A549 (cell line): Measurements from ENCODE around the gene KRT3. TPM values are rescaled to one million over a fixed set of nuclear protein-coding genes. Genes with fewer than 3 reads are reported as not detected.

Experiments used
- ATAC-seq, 2 experiments: fragments of 200-7000 bp in 1 of 2; fragments of >200 bp in 1 of 2; cut with Nextera tagmentation in 1 of 2; cut with Tn5 transposase in 1 of 2; 3 replicates each; pipeline versions ENCODE4 v1.8.0 to v1.9.1; 2018 to 2020; ENCODE audit warnings: mild to moderate bottlenecking in 1 of 2, moderate library complexity in 1 of 2
- CTCF ChIA-PET: fragments of 300-600 bp; sonication (Branson Sonifier 250); formaldehyde crosslinking; extraction: SDS; loops from one replicate; lab custom pipeline; 2021; ENCODE audit warnings: antibody characterized with exemption, inconsistent platforms; lab: Yijun Ruan, JAX
- POLR2A ChIA-PET: fragments of 350-600 bp; formaldehyde crosslinking; extraction: SDS; loops from one replicate; lab custom pipeline; 2021; ENCODE audit warnings: antibody characterized with exemption, inconsistent platforms; lab: Yijun Ruan, JAX
- DNase-seq, 2 experiments: peaks; one replicate each; pipeline versions ENCODE4 v3.0.0 to v3.0.0-alpha.2; 2011 to 2016; ENCODE audit warnings: low read depth in 1 of 2, low spot score in 1 of 2
- FAIRE-seq: peaks from 2 replicates; lab custom pipeline; 2011; peaks lifted over from hg19 to GRCh38; lab: Jason Lieb, UNC
- H3K27ac ChIP-seq, 2 experiments: fragments of >200 bp; sonication (Bioruptor Twin); formaldehyde crosslinking; 3 replicates each; pipeline ENCODE4 v1.5.1; 2016 to 2017
- H3K4me1 ChIP-seq: fragments of >200 bp; sonication (Bioruptor Twin); formaldehyde crosslinking; 3 replicates; pipeline ENCODE4 v1.6.1; 2016
- H3K4me2 ChIP-seq: fragments of >200 bp; sonication (Bioruptor Twin); formaldehyde crosslinking; 3 replicates; pipeline ENCODE4 v1.6.1; 2016
- H3K4me3 ChIP-seq: fragments of >200 bp; sonication (Bioruptor Twin); formaldehyde crosslinking; 3 replicates; pipeline ENCODE4 v1.5.1; 2016
- H3K9me3 ChIP-seq: fragments of >200 bp; sonication (Bioruptor Twin); formaldehyde crosslinking; 3 replicates; pipeline ENCODE4 v1.6.1; 2016
- CBX2 ChIP-seq: fragments of 200-600 bp; sonication (generic); IDR thresholded peaks from 2 replicates; pipeline ENCODE4 v1.6.1; 2016; ENCODE audit warnings: low read depth, mild to moderate bottlenecking, borderline replicate concordance
- CHD2 ChIP-seq: fragments of 150-350 bp; IDR thresholded peaks from 2 replicates; pipeline ENCODE4 v1.6.1; 2014; ENCODE audit warnings: low read length; ENCODE audit not compliant: partially characterized antibody
- EHF ChIP-seq: fragments of 250-450 bp; sonication (Bioruptor Pico); IDR thresholded peaks from 2 replicates; pipeline ENCODE4 v1.5.0; 2020; ENCODE audit warnings: mild to moderate bottlenecking
- EHMT2 ChIP-seq: fragments of 200-600 bp; sonication (generic); IDR thresholded peaks from 2 replicates; pipeline ENCODE4 v1.6.1; 2016; ENCODE audit warnings: antibody characterized with exemption, low read depth, mild to moderate bottlenecking, moderate library complexity
- ESRRA ChIP-seq: fragments of 150-350 bp; IDR thresholded peaks from 2 replicates; pipeline ENCODE4 v1.6.1; 2014; ENCODE audit warnings: mild to moderate bottlenecking, low read length, borderline replicate concordance
- FOSL2 ChIP-seq, 2 experiments: fragments of 450-650 bp in 1 of 2; fragments of >200 bp in 1 of 2; sonication (Bioruptor Twin) in 1 of 2; formaldehyde crosslinking; IDR thresholded peaks; 2 replicates each; pipeline versions ENCODE4 v1.5.0 to v1.6.1; 2016 to 2020; ENCODE audit warnings: mild to moderate bottlenecking in 1 of 2, moderate library complexity in 1 of 2
- GATA3 ChIP-seq: IDR thresholded peaks from 2 replicates; pipeline ENCODE4 v1.6.1; 2012; ENCODE audit warnings: borderline replicate concordance
- HOXB5 ChIP-seq: fragments of 250-450 bp; sonication (Bioruptor Pico); IDR thresholded peaks from 2 replicates; pipeline ENCODE4 v1.5.0; 2020; ENCODE audit warnings: mild to moderate bottlenecking, moderate library complexity
- JUNB ChIP-seq: fragments of >200 bp; sonication (Bioruptor Twin); formaldehyde crosslinking; IDR thresholded peaks from 2 replicates; pipeline ENCODE4 v1.6.1; 2016
- KDM1A ChIP-seq: fragments of 200-600 bp; sonication (generic); IDR thresholded peaks from 2 replicates; pipeline ENCODE4 v1.6.1; 2016; ENCODE audit warnings: low read depth, mild to moderate bottlenecking
- MAX ChIP-seq: IDR thresholded peaks from 2 replicates; pipeline ENCODE4 v1.6.1; 2012
- NFE2L2 ChIP-seq: fragments of 150-350 bp; conservative IDR thresholded peaks from 2 replicates; pipeline ENCODE4 v1.6.1; 2014; ENCODE audit warnings: low read length
- POLR2AphosphoS2 ChIP-seq: conservative IDR thresholded peaks from 2 replicates; pipeline ENCODE4 v1.6.1; 2012; ENCODE audit warnings: low read length, improper control_type of control experiment, inconsistent platforms
- RCOR1 ChIP-seq: fragments of 150-350 bp; IDR thresholded peaks from 2 replicates; pipeline ENCODE4 v1.6.1; 2014; ENCODE audit warnings: antibody characterized with exemption, low read length, low read depth
- RFX5 ChIP-seq: fragments of 450-650 bp; IDR thresholded peaks from 2 replicates; pipeline ENCODE4 v1.7.1; 2014; ENCODE audit warnings: antibody characterized with exemption, mild to moderate bottlenecking, moderate library complexity
- TP53 ChIP-seq: fragments of 250-450 bp; sonication (Bioruptor Pico); IDR thresholded peaks from 2 replicates; pipeline ENCODE4 v1.5.0; 2021; ENCODE audit warnings: mild to moderate bottlenecking, moderate library complexity
- ZNF302 ChIP-seq: fragments of 250-450 bp; sonication (Bioruptor Pico); IDR thresholded peaks from 2 replicates; pipeline ENCODE4 v1.9.0; 2021; ENCODE audit warnings: inconsistent platforms, mild to moderate bottlenecking, moderate library complexity
- ZSCAN20 ChIP-seq: fragments of 250-450 bp; sonication (Bioruptor Pico); IDR thresholded peaks from 2 replicates; pipeline ENCODE4 v1.8.0; 2022; ENCODE audit warnings: mild to moderate bottlenecking, moderate library complexity
- WGBS: methylation state at CpG from one replicate; pipeline ENCODE4 v1.1.6; 2017; ENCODE audit errors: missing lambda C conversion rate; 5-methylcytosine and 5-hydroxymethylcytosine counted together
- polyA plus RNA-seq, 4 experiments: library from polyadenylated mRNA; depleted of rRNA in 3 of 4; stranded (reverse); fragments of >200 nt; fragmentation: RNase III in 1 of 4; extraction: RNeasy Plus Mini Kit Qiagen cat#74134 plus additional on column Dnase treatment in 1 of 4; gene quantifications; 2 replicates in 3 of 4; 3 replicates in 1 of 4; pipeline ENCODE4 v1.2.3, GENCODE V29; 2011 to 2017
- TF ChIP-seq, protein P1 (sequence below): fragments of 250-450 bp; sonication (Bioruptor Pico); IDR thresholded peaks from 2 replicates; pipeline ENCODE4 v1.5.0; 2020; ENCODE audit warnings: low read depth, mild to moderate bottlenecking, moderate library complexity
- TF ChIP-seq, protein P2 (sequence below): fragments of 150-350 bp; IDR thresholded peaks from 2 replicates; pipeline ENCODE4 v1.6.1; 2014; ENCODE audit warnings: low read depth, mild to moderate bottlenecking, low read length
- TF ChIP-seq, protein P3 (sequence below): IDR thresholded peaks from 2 replicates; pipeline ENCODE4 v1.6.1; 2012
- TF ChIP-seq, protein P4 (sequence below): fragments of 250-450 bp; sonication (Bioruptor Pico); IDR thresholded peaks from 2 replicates; pipeline ENCODE4 v1.5.0; 2021; ENCODE audit warnings: mild to moderate bottlenecking, moderate library complexity, borderline replicate concordance

KRT3 gene
- polyA plus RNA-seq, 2 of the 4 experiments (the other 2 are of a cell fraction): 0.04 to 0.06 TPM

DNA sequence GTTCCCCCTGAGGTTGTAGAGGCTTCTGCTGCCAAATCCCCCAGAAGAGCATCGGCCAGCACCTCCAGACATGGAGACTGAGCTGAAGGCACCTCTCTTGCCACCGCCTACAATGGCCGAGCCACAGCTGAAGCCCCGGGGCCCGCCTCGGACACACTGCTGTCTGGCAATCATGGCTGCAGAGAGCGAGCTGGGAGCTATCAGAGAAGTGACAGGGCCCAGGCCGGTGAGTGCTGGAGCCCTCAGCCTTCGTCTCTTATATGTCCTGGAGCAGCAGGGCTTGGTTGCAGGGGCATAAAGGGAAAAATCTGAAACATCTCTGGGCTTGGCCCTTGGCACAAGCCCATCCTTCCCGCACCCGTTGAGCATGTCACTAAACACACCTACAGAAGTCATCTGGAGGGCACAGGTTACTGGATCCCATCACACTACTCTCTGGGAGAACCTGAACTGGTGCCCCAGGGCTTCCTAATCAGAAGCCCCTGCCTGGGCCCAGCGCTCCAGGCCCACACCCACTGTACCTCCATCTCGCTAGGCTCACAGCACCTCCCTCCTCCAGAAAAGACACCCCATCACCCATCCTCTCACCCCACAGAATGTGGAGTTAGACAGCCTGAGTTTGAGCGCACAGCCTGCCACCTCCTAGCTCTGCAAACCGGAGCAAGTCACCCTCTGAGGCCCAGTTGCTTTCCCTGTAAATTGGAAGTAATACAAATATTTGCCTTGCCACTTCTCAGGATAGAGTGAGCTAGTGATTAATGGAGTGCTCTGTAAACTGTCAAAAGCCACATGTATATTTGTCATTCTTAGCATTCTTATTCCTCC, 18.2 kb upstream of the KRT3 start, which contains the start of gene KRT4:
TSS of gene KRT4 (minus strand) at position 232 of the 825 bp plus-strand sequence. CDS start at position 174, 58 bp downstream.
- peak; percentile 32 to 82; a peak in 5 of 6 replicates for ATAC-seq
- peak within 1 kb of the TSS in 1 of 2 experiments; percentile 28; a peak in 2 of 6 replicates for H3K27ac ChIP-seq
- TF ChIP-seq FOSL2 (IDR thresholded peaks at IDR 0.05) (no peak), FOSL2 (CRISPR knock-in tag; IDR thresholded peaks at IDR 0.05) (no peak), TP53 (CRISPR knock-in tag) (no peak), ZNF302 (no peak), HOXB5 (CRISPR knock-in tag) (peak; percentile 84), ZSCAN20 (no peak), POLR2AphosphoS2 (no peak), JUNB (no peak), RFX5 (no peak), GATA3 (peak; percentile 65), EHF (no peak), MAX (peak; percentile 52; the same call in 1 of the 2 replicates), EHMT2 (no peak), ESRRA (no peak), CHD2 (no peak), RCOR1 (no peak), CBX2 (no peak), NFE2L2 (no peak), KDM1A (no peak)
- TF ChIP-seq, protein P1, sequence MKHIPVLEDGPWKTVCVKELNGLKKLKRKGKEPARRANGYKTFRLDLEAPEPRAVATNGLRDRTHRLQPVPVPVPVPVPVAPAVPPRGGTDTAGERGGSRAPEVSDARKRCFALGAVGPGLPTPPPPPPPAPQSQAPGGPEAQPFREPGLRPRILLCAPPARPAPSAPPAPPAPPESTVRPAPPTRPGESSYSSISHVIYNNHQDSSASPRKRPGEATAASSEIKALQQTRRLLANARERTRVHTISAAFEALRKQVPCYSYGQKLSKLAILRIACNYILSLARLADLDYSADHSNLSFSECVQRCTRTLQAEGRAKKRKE (CRISPR knock-in tag): no peak
- TF ChIP-seq, protein P2, sequence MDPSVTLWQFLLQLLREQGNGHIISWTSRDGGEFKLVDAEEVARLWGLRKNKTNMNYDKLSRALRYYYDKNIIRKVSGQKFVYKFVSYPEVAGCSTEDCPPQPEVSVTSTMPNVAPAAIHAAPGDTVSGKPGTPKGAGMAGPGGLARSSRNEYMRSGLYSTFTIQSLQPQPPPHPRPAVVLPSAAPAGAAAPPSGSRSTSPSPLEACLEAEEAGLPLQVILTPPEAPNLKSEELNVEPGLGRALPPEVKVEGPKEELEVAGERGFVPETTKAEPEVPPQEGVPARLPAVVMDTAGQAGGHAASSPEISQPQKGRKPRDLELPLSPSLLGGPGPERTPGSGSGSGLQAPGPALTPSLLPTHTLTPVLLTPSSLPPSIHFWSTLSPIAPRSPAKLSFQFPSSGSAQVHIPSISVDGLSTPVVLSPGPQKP: no peak
- TF ChIP-seq, protein P3, sequence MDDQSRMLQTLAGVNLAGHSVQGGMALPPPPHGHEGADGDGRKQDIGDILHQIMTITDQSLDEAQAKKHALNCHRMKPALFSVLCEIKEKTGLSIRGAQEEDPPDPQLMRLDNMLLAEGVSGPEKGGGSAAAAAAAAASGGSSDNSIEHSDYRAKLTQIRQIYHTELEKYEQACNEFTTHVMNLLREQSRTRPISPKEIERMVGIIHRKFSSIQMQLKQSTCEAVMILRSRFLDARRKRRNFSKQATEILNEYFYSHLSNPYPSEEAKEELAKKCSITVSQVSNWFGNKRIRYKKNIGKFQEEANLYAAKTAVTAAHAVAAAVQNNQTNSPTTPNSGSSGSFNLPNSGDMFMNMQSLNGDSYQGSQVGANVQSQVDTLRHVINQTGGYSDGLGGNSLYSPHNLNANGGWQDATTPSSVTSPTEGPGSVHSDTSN: no peak
- TF ChIP-seq, protein P4, sequence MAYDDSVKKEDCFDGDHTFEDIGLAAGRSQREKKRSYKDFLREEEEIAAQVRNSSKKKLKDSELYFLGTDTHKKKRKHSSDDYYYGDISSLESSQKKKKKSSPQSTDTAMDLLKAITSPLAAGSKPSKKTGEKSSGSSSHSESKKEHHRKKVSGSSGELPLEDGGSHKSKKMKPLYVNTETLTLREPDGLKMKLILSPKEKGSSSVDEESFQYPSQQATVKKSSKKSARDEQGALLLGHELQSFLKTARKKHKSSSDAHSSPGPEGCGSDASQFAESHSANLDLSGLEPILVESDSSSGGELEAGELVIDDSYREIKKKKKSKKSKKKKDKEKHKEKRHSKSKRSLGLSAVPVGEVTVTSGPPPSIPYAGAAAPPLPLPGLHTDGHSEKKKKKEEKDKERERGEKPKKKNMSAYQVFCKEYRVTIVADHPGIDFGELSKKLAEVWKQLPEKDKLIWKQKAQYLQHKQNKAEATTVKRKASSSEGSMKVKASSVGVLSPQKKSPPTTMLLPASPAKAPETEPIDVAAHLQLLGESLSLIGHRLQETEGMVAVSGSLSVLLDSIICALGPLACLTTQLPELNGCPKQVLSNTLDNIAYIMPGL: no peak
- TF ChIP-seq, all 56 proteins: peak for 3
- DNase-seq (peak in 1 of 2 experiments; percentile 71), FAIRE-seq (no peak)
- peaks cover 26% of the 10 kb centered on the region for H3K4me1 ChIP-seq
- POLR2A ChIA-PET: no interaction called here
- peak within 1 kb of the TSS; percentile 56 for H3K4me2 ChIP-seq
- H3K9me3 ChIP-seq: no peaks in the 10 kb centered on the region
- no peak within 1 kb of the TSS for H3K4me3 ChIP-seq
- WGBS: 62% methylated on average over 14 of the region's 15 CpGs
- CTCF ChIA-PET: interaction anchor here (1.2 to 2.0 kb wide), 4 partner anchors 10 to 244 kb away, joined by 3 to 9 read pairs (median 3); no protein-coding TSS in a partner anchor
